ENCODE results near the gene NPB.

The NPB gene

DNA sequence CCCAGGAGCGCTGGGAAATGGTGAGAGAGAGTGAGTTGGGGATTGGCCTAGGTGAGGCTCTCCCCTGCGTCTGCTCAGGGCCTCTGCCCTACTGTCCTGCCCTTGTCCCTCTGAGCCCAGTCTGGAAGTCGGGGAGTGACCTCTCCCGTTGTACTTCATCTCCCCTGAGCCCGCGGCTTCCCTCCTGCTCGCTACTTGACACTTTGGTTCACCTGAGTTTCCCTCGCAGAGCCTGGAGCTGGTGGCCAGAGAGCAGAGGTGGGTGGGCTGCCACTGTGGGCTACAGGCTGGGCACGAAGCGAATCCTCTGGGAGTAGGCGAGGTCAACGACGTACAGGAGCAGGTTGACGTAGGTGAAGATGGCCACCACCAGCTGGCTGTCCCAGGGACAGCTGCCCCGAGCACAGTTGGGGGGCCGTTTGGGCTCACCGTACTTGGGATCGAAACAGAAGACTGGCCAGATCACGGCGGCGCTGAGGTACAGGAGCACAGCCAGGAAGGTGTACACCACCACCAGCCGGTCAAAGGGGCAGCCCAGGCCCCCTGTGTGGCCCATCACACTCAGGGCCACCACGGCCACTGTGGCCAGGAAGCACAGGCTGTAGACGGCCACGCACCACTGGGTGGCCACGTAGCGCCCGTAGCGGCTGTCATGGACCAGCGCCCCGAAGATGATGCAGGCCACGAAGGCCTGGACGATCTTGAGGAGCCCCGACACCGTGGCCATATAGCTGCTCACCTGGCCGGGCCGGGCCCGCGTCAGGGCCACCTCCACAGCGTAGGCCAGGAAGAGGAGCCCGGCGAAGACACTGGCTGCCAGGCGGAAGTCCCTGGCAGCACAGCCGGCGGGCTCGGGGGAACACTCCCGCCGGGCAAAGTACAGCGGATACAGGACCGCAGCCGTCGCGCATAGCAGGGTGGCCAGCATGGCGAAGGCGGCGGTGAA, 38.8 kb downstream of the NPB start:
- no peak for DNase-seq (ENCODE audit: low read depth in 2 of 3, low spot score in 2 of 3)

DNA sequence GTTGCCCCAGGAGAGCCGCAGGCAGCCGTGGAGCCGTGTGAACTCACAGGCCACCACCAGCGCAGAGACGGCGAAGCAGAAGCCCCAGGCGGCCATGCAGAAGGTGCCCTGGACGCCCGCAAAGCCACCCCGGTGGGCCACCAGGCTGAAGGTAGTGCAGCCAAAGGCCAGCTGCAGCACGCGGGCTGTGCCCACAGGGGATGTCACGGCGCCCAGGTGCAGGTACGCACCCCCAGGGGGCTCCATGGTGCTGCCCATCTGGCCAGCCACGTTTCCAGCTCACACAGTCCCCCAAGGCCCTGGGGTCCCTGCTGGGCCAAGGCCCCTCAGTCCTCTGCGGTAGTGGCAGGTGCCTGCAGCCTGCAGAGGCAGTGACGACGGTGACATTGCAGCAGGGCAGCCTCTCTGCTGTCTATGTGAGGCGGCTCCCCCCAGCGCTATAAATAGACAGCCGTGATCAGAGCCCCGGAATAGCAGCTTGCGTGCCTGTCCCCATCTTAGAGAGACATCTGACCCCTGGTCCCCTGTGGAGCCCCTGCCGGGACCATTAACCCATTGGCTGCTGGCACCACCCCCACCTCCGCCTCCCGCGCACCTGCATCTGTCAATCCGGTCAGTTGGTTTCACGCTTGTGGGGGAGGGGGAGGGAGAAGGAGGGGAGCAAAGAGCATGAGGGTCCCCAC, 39.6 kb downstream of the NPB start:
- DNase-seq (ENCODE audit: low read depth in 2 of 3, low spot score in 2 of 3) = no peak

DNA sequence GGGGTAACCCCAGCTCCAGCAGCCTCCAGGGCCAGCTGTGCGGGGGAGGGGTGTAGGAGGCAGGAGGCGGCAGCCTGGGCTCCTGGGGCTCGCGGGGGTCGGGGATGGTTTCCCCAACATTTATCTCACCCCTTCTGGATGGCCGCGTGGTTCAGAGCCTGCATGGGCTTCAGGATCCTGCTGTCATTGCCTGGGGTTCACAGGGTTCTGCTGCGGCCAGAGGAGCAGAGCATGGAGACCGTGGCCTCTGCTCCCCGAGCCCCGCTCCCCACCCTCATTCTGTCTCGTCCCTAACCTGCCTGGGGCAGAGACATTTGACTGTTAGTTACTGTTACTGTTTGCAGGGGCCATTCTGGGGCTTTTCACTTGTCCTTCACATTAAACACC, 40.1 kb downstream of the NPB start:
- no peak for DNase-seq (ENCODE audit: low read depth in 2 of 3, low spot score in 2 of 3)

DNA sequence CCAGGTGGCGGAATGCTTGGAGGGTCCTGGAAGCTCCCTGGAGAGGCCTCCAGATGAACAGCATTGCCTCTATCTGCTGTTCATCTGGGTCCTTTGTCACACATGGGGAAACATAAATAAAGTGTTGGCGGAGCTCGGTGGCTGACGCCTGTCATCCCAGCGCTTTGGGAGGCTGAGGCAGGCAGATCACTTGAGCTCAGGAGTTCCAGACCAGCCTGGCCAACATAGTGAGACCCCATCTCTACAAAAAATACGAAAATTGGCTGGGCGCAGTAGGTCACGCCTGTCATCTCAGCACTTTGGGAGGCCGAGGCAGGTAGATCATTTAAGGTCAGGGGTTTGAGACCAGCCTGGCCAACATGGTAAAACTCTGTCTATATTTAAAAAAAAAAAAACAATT, 42.8 kb downstream of the NPB start:
- DNase-seq (ENCODE audit: low read depth in 2 of 3, low spot score in 2 of 3) = no peak

DNA sequence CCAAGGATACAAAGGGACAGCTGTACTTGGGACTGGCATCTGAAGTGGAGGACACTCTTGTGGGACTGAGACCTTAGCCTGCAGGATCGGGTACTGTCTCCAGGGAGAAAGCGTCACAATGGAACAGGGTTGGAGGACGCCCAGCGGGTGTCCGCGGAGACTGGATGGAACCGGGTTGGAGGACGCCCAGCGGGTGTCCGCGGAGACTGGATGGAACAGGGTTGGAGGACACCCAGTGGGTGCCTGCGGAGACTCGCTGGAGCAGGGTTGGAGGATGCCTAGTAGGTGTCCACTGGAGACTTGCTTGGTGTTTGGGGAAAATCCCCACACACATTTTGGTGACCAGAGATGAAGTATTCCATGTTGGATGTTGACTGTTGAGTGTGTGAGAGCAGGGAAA, 45.2 kb downstream of the NPB start, which contains the start of gene MYADML2:
Gene MYADML2 (minus strand): TSS at position 45 of the 400 bp plus-strand sequence. CDS start 5,492 bp downstream, outside the sequence.
- DNase-seq (ENCODE audit: low read depth in 2 of 3, low spot score in 2 of 3) = no peak

DNA sequence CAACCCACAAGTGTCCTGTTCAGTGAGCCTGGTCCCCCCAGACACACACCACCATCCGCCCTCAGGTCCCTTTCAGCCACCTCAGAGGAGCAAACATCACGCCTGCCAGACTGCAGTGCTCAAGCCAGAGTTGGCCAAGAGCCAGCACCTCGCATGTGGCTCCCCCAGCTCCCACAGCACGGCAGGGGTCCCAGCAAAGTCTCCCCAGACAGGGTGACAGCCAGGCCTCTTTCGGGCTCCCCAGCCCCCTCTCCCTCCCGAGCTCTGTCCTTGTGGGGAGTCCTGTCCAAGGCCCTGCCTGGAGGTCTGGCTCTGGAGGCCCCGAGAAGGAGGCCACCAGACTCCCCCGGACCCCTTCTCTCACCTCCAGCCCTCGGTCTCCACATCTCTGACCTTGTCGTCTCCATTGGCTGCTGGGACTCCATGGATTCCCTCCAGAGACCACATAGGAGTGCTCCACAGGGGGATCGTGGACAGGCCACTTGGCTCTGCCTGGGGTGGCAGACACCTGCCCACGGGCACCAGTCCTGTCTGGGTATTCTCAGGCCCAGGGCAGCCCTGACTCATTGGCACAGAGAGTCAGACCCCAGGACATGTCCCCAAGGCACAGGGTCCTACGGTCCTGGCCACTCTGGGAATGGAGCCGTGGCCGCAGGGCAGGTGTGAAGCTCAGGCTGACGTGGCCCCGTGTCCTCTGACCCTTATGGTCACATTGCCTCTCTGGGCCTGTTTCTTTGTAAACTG, 46.8 kb downstream of the NPB start:
- no peak for DNase-seq (ENCODE audit: low read depth in 2 of 3, low spot score in 2 of 3)

DNA sequence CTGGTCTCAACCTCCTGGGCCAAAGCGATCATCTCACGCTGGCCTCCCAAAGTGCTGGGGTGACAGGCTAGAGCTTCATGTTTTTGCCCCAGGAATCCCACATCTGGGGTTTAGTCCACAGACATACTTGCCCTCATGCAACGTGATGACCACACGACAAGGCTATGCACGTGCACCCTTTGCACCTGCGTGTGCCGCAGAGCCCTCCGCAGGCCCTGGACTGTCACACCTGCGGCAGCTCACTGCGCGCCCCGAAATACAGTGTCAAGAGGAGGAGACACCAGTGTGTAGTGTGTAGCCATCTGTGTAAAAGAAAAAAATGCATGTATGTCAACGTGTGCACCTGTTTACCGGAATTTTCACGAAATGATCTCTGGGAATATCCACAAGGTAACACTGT, 48.5 kb downstream of the NPB start:
- DNase-seq (ENCODE audit: low read depth in 2 of 3, low spot score in 2 of 3) = no peak

DNA sequence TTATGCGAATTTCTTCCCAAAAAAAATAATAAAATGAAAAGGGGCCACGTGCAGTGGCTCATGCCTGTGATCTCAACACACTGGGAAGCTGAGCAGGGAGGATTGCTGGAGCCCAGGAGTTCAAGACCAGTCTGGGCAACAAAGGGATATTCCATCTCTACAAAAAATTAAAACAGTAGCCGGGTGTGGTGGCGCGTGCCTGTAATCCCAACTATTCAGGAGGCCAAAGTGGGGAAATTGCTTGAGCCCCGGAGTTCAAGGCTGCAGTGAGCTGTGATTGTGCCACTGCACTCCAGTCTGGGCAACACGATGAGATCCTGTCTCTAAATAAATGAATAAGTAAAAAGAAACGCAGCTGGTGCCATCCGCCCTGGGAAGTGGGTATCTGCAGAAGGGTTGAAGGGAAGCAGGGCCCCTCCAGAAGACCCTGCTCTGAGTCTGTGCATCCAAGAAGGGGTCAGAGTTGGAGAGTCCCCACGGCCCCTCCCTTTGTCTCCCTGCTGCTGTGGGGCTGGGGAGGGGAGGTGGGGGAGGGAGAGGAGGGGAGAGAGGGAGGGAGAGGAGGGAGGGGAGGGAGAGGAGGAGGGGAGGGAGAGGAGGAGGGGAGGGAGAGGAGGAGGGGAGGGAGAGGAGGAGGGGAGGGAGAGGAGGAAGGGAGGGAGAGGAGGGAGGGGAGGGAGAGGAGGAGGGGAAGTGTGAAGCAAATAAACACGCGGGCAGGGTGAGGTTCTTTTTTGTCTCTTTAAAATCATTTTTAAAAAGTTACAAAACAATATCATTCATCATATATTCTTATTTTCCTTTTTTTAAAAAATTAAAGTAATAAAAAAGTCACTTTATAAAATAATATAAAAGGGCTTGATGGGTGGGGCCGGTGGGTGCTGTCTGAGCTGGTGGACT, 50.0 kb downstream of the NPB start:
- no peak for DNase-seq (ENCODE audit: low read depth in 2 of 3, low spot score in 2 of 3)

Measured in activated CD8-positive, alpha-beta memory T cell treated with anti-CD3 and anti-CD28 coated beads for 48 hours (primary cell).